Naive thymus-derived CD4-positive, alpha-beta T cell (primary cell): Measurements from ENCODE around the gene DYRK1B. TPM values are rescaled to one million over a fixed set of nuclear protein-coding genes. Genes with fewer than 3 reads are reported as not detected.

Experiments used
- ATAC-seq: fragments of 150-1000 bp; cut with Tn5 transposase; 2 replicates; pipeline ENCODE4 v1.10.0; 2021; ENCODE audit warnings: mild to moderate bottlenecking, moderate library complexity
- CTCF ChIA-PET: fragments of 350-600 bp; sonication (Branson Sonifier 250); formaldehyde crosslinking; loops from one replicate; lab custom pipeline; 2021; ENCODE audit warnings: antibody characterized with exemption; lab: Charles Lee
- POLR2A ChIA-PET: fragments of 350-600 bp; sonication (Branson Sonifier 250); formaldehyde crosslinking; loops from one replicate; lab custom pipeline; 2021; ENCODE audit warnings: antibody characterized with exemption, inconsistent platforms; lab: Charles Lee
- DNase-seq, 9 donors: peaks; one replicate each; pipeline versions ENCODE4 v3.0.0 to v3.0.0-alpha.2; 2020 to 2022; ENCODE audit warnings: mixed read lengths in 1 of 9
- H3K27ac ChIP-seq: one replicate; pipeline ENCODE4 v1.7.0; 2013; ENCODE audit warnings: mild to moderate bottlenecking, low read depth, low read length, moderate library complexity
- H3K27me3 ChIP-seq, 2 donors: one replicate each; pipeline ENCODE4 v1.7.0; 2013; ENCODE audit warnings: low read length in 2 of 2, mild to moderate bottlenecking in 2 of 2, moderate library complexity in 2 of 2; ENCODE audit not compliant: control insufficient read depth in 2 of 2, insufficient read depth in 2 of 2
- H3K36me3 ChIP-seq, 3 experiments: 1 replicate in 2 of 3; 2 replicates in 1 of 3; pipeline ENCODE4 v1.7.0; 2013; ENCODE audit warnings: low read length in 3 of 3, mild to moderate bottlenecking in 3 of 3, moderate library complexity in 1 of 3; ENCODE audit not compliant: insufficient read depth in 3 of 3, control insufficient read depth in 2 of 3
- H3K4me1 ChIP-seq, 2 donors: one replicate each; pipeline ENCODE4 v1.7.0; 2013; ENCODE audit warnings: low read length in 2 of 2, mild to moderate bottlenecking in 2 of 2, moderate library complexity in 1 of 2; ENCODE audit not compliant: control insufficient read depth in 2 of 2, insufficient read depth in 2 of 2
- H3K4me3 ChIP-seq: 2 replicates; pipeline ENCODE4 v1.7.0; 2013; ENCODE audit warnings: mild to moderate bottlenecking, low read length
- H3K9me3 ChIP-seq, 3 experiments: 1 replicate in 2 of 3; 2 replicates in 1 of 3; pipeline ENCODE4 v1.7.0; 2013; ENCODE audit warnings: low read length in 3 of 3; ENCODE audit not compliant: control insufficient read depth in 2 of 3
- H3K27ac Mint-ChIP-seq, 9 donors: one replicate each; pipeline ENCODE4 v1.8.0; 2020 to 2022; ENCODE audit warnings: mixed read lengths in 9 of 9, mild to moderate bottlenecking in 8 of 9, moderate library complexity in 5 of 9, inconsistent platforms in 2 of 9
- H3K27me3 Mint-ChIP-seq, 5 donors: one replicate each; pipeline ENCODE4 v1.8.0; 2021 to 2022; ENCODE audit warnings: mixed read lengths in 5 of 5, mild to moderate bottlenecking in 1 of 5
- H3K36me3 Mint-ChIP-seq, 5 donors: one replicate each; pipeline ENCODE4 v1.8.0; 2020 to 2022; ENCODE audit warnings: mixed read lengths in 5 of 5, mild to moderate bottlenecking in 3 of 5, inconsistent platforms in 1 of 5
- H3K4me1 Mint-ChIP-seq, 7 donors: one replicate each; pipeline ENCODE4 v1.8.0; 2020 to 2022; ENCODE audit warnings: mixed read lengths in 7 of 7, mild to moderate bottlenecking in 3 of 7, inconsistent platforms in 1 of 7
- H3K4me3 Mint-ChIP-seq, 10 donors: one replicate each; pipeline ENCODE4 v1.8.0; 2020 to 2022; ENCODE audit warnings: mild to moderate bottlenecking in 10 of 10, mixed read lengths in 10 of 10, moderate library complexity in 6 of 10, inconsistent platforms in 2 of 10
- H3K9me3 Mint-ChIP-seq, 11 donors: one replicate each; pipeline ENCODE4 v1.8.0; 2020 to 2022; ENCODE audit warnings: mixed read lengths in 11 of 11, mild to moderate bottlenecking in 4 of 11, inconsistent platforms in 1 of 11, moderate library complexity in 1 of 11
- intact Hi-C, 2 donors: fragments of 100-400 bp; cut with micrococcal nuclease; formaldehyde crosslinking; loops; one replicate each; pipeline ENCODE4 v1.15.1; 2023
- polyA plus RNA-seq, 2 donors: library from polyadenylated mRNA; unstranded; fragments of 300-500 nt; fragmentation: Illumina TruSeq; gene quantifications; one replicate each; pipeline ENCODE4 v1.2.3, GENCODE V29; 2021
- total RNA-seq, 6 experiments: library from RNA in 5 of 6; stranded (reverse) in 5 of 6; gene quantifications; 1 replicate in 5 of 6; 2 replicates in 1 of 6; pipeline ENCODE4 v1.2.3 and lab custom pipeline; 2021 to 2026

DYRK1B gene
- total and polyA plus RNA-seq, 7 experiments from 2014 or later: 3.0 to 38.9 (median 20.2) TPM

DNA sequence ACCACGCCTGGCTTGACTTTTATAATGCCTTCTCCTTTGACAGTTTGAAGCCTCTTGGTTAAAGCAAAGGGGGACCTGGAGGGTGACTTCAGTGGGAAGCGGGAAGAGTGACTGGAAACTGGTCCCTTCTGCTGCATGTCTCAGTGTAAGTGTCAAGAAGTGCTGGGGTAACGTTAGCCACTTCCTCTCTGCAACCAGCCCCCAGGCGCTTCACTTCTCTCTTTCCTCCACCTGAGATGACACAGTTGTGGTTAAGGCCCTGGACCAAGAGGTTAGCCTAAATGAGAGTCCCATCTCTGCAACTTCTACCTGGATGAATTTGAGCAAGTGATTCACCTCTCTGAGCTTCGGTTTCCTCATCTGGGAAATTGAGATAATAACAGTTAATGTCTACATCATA is 39.0 kb downstream of the DYRK1B start:
- Histone ChIP-seq H3K4me3 (no peak overlapping the region), H3K27ac (no peak overlapping the region), H3K9me3 (no peaks in the 10 kb centered on the region), H3K27me3 (no peaks in the 10 kb centered on the region), H3K4me1 (no peaks in the 10 kb centered on the region), H3K36me3 (no peaks in the 10 kb centered on the region)
- ChIA-PET POLR2A (interaction anchor here (0.7 kb wide), 1 partner anchor 269 kb away, joined by 3 read pairs; no protein-coding TSS in a partner anchor), CTCF (interaction anchor here (0.6 to 1.0 kb wide), 2 partner anchors 49 to 839 kb away, joined by 3 read pairs; no protein-coding TSS in a partner anchor)
- Mint-ChIP-seq H3K27me3 (peaks cover 0 to 20% (median 0%) of the 10 kb centered on the region in 5 donors), H3K4me3 (no peak overlapping the region), H3K36me3 (no peaks in the 10 kb centered on the region), H3K9me3 (peaks cover 0 to 1% (median 0%) of the 10 kb centered on the region in 11 donors), H3K4me1 (peaks cover 0 to 7% (median 0%) of the 10 kb centered on the region in 7 donors), H3K27ac (no peak overlapping the region)
- DNase-seq (no peak), ATAC-seq (no peak)
- intact Hi-C loops: no loop called here

DNA sequence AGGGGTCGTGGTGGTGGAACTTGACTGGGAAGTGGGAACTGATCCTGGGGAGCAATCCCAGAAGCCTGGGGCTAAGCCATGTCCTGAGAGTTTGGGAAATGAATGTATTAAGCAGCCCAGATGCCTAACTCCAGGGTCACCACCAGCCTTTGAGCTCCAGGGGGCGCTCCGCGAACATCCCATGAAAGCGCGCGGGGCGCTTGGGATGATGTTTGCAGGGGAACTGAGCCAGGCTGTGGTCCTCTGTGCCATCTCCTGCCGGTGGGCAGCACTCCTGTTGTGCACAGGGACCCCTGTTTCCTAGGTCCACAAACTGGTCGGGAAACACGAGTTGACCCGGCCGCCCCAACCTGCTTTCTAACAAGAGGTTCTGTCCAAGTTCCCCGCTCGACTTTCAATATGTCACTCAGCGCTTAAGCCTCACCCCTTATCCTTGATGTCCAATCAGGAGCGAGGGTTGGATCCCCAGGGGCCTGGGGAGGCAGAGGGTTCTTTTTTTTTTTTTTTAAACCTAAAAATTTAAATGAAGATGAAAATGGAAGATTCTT is 40.9 kb downstream of the DYRK1B start:
- peak; percentile 94 for ATAC-seq
- peaks cover 0 to 4% (median 0%) of the 10 kb centered on the region in 5 donors for H3K36me3 Mint-ChIP-seq
- no peaks in the 10 kb centered on the region for H3K27me3 ChIP-seq
- peak overlapping the region; percentile 74 for H3K4me3 ChIP-seq
- ChIA-PET POLR2A (interaction anchor here (1.0 kb wide), 1 partner anchor 51 kb away, joined by 3 read pairs; no protein-coding TSS in a partner anchor), CTCF (interaction anchor here (0.7 to 3.7 kb wide), 7 partner anchors 8 to 177 kb away, joined by 3 to 41 read pairs (median 6); partner anchors contain the start of gene DYRK1B)
- H3K4me1 ChIP-seq: no peaks in the 10 kb centered on the region
- intact Hi-C loops: loop anchor here (1.0 to 5.0 kb wide), 6 partner anchors 31 to 429 kb away; partner anchors contain the start of gene PSMC4 (in 1 of the 2)
- peak overlapping the region; percentile 58 to 84 (median 80) for H3K4me3 Mint-ChIP-seq
- H3K9me3 ChIP-seq: peaks cover 0 to under 1% (median 0%) of the 10 kb centered on the region in 3 experiments
- no peaks in the 10 kb centered on the region for H3K36me3 ChIP-seq
- H3K4me1 Mint-ChIP-seq: peaks cover 0 to 7% (median 0%) of the 10 kb centered on the region in 7 donors
- H3K27me3 Mint-ChIP-seq: peaks cover 0 to 18% (median 2%) of the 10 kb centered on the region in 5 donors
- DNase-seq: peak; percentile 56 to 80 (median 72)
- no peak overlapping the region for H3K27ac Mint-ChIP-seq
- no peak overlapping the region for H3K27ac ChIP-seq
- peaks cover under 1 to 13% (median 5%) of the 10 kb centered on the region in 11 donors for H3K9me3 Mint-ChIP-seq

DNA sequence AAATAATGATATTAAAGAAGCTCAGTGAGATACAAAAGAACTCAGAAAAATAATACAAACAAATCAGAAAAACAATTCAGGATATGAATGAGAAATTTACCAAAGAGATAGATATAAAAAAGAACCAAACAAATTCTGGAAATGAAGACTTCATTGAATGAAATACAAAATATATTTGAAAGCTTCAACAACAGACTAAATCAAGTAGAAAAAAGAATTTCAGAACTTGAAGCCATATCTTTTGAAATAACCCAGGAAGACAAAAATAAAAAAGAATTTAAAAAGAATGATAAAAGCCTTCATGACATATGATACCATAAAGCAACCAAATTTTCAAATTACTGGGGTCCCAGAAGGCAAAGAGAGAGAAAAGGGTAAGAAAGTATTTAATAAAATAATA is 45.7 kb downstream of the DYRK1B start:
- DNase-seq (no peak), ATAC-seq (no peak)
- POLR2A ChIA-PET: interaction anchor here (0.9 kb wide), 1 partner anchor 328 kb away, joined by 3 read pairs; no protein-coding TSS in a partner anchor
- Histone ChIP-seq H3K36me3 (no peaks in the 10 kb centered on the region), H3K4me1 (no peaks in the 10 kb centered on the region), H3K27me3 (peaks cover 3 to 4% of the 10 kb centered on the region in 2 donors), H3K27ac (no peak overlapping the region), H3K9me3 (peaks cover 0 to 11% (median 0%) of the 10 kb centered on the region in 3 experiments), H3K4me3 (no peak overlapping the region)
- no peak overlapping the region for H3K4me3 Mint-ChIP-seq
- intact Hi-C loops: no loop called here
- H3K27me3 Mint-ChIP-seq: peaks cover 18 to 27% (median 20%) of the 10 kb centered on the region in 5 donors
- no peak overlapping the region for H3K27ac Mint-ChIP-seq
- H3K4me1 Mint-ChIP-seq: peaks cover 0 to 4% (median 0%) of the 10 kb centered on the region in 7 donors
- peaks cover 0 to 4% (median 2%) of the 10 kb centered on the region in 5 donors for H3K36me3 Mint-ChIP-seq
- CTCF ChIA-PET: no interaction called here
- H3K9me3 Mint-ChIP-seq: peaks cover 4 to 35% (median 9%) of the 10 kb centered on the region in 11 donors

DNA sequence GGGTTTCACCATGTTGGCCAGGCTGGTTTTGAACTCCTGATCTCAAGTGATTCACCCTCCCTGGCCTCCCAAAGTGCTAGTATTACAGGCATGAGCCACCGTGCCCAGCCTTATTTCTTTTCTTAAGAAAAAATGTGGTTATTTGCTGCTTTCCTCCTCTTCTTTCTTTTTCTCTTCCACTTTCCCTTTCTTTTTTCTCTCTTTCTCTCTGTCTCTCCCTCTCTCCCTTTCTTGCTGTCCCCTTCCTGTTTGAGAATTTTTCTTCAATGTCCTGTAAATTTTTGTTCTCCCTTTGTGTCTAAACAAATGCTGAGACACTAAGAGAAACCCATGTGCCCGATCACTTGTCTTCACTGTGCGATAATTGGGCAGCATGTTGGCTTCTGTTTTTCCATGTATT is 53.1 kb downstream of the DYRK1B start:
- Mint-ChIP-seq H3K27me3 (peaks cover 18 to 54% (median 23%) of the 10 kb centered on the region in 5 donors), H3K9me3 (peaks cover 0 to 2% (median 0%) of the 10 kb centered on the region in 11 donors), H3K36me3 (no peaks in the 10 kb centered on the region), H3K27ac (no peak overlapping the region), H3K4me1 (peaks cover 0 to 12% (median 0%) of the 10 kb centered on the region in 7 donors), H3K4me3 (no peak overlapping the region)
- Histone ChIP-seq H3K4me3 (no peak overlapping the region), H3K4me1 (no peaks in the 10 kb centered on the region), H3K27me3 (peaks cover 3 to 4% of the 10 kb centered on the region in 2 donors), H3K36me3 (no peaks in the 10 kb centered on the region), H3K27ac (no peak overlapping the region), H3K9me3 (no peaks in the 10 kb centered on the region)
- POLR2A ChIA-PET: no interaction called here
- DNase-seq (no peak), ATAC-seq (no peak)
- intact Hi-C loops: no loop called here
- CTCF ChIA-PET: no interaction called here

DNA sequence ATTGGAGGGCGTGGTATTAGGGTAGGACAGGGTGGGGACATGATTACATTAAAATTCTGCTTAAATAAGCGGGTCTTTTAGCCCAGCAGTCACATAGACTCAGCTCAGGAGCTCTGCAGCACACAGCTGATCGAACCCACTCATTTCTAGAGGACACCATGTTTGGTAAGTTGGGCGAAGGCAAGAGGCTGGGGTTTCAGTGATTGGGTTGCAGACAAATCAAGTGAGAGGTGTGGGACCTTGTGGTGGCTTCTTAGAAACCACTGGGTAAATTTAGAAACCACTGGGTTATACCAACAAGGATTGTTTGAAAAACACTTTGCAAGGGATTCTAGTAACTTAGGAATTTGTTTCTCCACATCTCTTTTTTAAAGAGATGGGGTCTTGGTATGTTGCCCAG is 55.2 kb downstream of the DYRK1B start, which contains the start of gene LEUTX:
Gene LEUTX, plus strand, starts transcription at position 92 of the 400 bp plus-strand sequence. Its CDS starts 67 bp downstream, at position 159.
- no peaks in the 10 kb centered on the region for H3K4me1 ChIP-seq
- H3K27ac ChIP-seq: no peak within 1 kb of the TSS
- ChIA-PET POLR2A (no interaction called here), CTCF (no interaction called here)
- no peaks in the 10 kb centered on the region for H3K36me3 Mint-ChIP-seq
- intact Hi-C loops: no loop called here
- H3K4me3 Mint-ChIP-seq: no peak within 1 kb of the TSS
- peaks cover 0 to 12% (median 0%) of the 10 kb centered on the region in 7 donors for H3K4me1 Mint-ChIP-seq
- no peak for DNase-seq
- H3K36me3 ChIP-seq: no peaks in the 10 kb centered on the region
- peaks cover 0 to 3% of the 10 kb centered on the region in 2 donors for H3K27me3 ChIP-seq
- H3K4me3 ChIP-seq: no peak within 1 kb of the TSS
- H3K27me3 Mint-ChIP-seq: peaks cover 6 to 41% (median 12%) of the 10 kb centered on the region in 5 donors
- H3K27ac Mint-ChIP-seq: no peak within 1 kb of the TSS
- ATAC-seq: no peak
- H3K9me3 ChIP-seq: no peaks in the 10 kb centered on the region
- no peaks in the 10 kb centered on the region for H3K9me3 Mint-ChIP-seq
